ENCODE measurements around the gene KIF6.

DNA sequence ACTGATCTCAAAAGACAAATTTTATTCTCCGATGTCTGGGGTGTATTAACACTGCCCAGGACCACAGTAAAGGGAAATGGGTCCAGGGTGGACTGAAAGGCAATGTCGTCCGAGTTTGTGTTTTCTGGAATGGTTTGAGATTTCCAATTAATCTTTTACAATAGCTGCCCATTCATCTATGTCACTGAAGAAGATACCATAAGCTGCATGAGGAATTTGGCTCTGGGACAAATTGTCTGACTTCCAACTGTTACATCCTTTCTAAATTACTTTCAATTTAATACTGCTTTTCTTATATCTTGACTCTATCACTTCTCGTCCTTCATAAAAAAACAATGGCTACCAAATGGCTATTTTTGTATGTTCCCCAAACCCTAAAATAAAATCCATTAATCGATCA is 272.0 kb downstream of the KIF6 start:
- TF ChIP-seq POLR2A (IDR thresholded peaks at IDR 0.05) (no peak), CTCF (IDR thresholded peaks at IDR 0.05) (no peak)
